ENCODE measurements around the gene PXDN.

Gene PXDN

DNA sequence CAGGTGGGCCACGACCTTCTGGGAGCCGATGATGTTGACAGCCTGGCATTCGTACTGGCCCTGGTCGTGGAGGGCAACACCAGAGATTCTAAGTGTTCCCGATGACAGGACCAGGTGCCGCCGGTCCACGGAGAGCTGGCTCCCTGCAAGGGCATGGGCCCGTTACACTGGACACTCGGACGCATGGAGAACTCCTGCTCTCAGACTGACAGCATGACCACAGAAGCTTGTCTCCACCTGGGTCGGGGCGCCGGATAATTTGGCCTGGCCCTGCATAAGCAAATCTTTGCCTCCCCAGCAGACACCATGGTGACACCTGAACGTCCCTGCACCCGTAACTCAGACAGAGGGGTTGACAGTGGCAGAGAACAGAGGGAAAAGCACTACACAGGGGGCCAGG lies 80.7 kb downstream of the PXDN start:
- DNase-seq (ENCODE audit: low spot score) = no peak

- no peak for DNase-seq (ENCODE audit: low spot score)
These were observed 81.6 kb downstream of the PXDN start for GRCh38 chr2:1662606-1663180.

- no peak for DNase-seq (ENCODE audit: low spot score)
These were observed 82.3 kb downstream of the PXDN start for GRCh38 chr2:1661891-1662605.

DNA sequence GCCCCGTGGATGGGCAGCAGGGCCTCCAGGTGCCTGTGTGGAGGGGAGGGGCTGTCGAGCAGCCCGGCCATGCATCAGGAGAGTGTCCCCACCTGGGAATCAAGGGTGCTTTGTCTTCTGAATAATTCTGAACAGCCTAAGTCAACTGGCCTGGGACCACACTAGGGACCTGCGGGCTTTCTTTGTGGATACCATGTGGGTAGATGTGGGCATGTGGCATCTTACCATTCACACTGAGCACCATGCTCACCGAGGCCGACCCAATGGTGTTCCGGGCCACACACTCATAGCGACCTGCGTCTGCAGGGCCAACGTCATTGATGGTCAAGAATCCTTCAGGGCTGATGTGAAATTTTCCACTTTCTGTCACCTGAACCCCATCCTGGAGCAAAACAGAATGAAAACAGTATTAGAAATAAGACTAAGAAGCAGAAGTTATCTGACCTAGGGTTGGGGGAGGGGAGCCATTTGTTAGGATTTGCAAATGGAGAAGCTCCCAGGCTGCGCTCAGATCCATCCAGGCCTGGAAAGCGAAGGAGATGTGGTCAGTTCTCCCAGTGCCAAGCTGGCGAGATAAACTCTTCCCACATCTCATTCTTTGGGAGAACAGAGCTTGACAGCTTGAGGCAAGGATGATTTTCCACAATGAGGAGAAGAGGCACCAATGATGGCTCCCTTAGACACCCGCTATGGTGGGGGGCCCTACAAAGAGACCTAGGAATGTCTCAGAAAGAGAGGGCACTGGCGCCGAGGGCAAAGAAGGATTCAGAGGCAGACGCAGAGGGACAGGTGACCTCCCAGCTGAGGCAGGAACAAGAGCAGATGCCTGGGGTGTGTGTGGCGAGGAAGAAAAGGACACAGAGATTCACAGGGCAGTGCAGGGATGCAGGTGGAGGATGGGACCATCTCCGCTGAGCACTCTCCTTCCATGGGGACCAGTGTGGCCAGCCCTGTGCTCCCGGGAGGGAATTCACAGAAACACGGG lies 83.4 kb downstream of the PXDN start:
- no peak for DNase-seq (ENCODE audit: low spot score)

DNA sequence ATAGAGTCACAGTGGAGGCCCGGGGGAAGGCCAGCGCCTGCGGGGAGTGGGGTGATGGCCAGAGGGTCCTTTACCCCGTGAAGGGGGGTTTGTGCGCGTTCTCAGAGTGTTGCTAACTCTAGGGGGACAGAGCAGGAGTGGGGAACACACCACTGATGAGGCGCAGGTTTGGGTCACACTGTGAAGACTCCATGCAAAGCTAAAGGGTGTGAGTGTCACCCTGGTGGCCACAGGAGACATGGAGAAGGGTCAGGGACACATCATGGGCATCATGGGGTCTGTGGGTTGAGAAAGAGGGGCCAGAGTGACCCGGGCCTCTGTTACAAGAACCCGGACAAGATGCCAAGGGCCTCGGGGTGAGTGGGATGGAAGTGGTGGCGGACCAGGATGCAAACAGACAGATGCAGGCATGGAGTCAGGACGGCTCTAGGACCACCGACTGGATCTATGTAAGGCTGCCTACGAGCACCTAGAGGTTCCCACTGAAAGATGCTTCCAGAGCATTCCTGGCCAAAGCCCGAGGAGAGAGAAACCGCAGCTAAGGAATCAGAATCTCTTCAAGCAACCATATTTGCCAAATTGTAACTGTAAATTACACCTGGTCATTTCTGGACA lies 84.3 kb downstream of the PXDN start:
- DNase-seq (ENCODE audit: low spot score) = no peak

- no peak for DNase-seq (ENCODE audit: low spot score)
These were observed 85.7 kb downstream of the PXDN start for GRCh38 chr2:1658394-1659151.

- no peak for DNase-seq (ENCODE audit: low spot score)
These were observed 87.1 kb downstream of the PXDN start for GRCh38 chr2:1656961-1657841.

- DNase-seq (ENCODE audit: low spot score) = no peak
These were observed 87.9 kb downstream of the PXDN start for GRCh38 chr2:1656326-1656960.

GRCh38 chr2:1655461-1655860 lies 88.9 kb downstream of the PXDN start:
- DNase-seq (ENCODE audit: low spot score) = no peak

DNA sequence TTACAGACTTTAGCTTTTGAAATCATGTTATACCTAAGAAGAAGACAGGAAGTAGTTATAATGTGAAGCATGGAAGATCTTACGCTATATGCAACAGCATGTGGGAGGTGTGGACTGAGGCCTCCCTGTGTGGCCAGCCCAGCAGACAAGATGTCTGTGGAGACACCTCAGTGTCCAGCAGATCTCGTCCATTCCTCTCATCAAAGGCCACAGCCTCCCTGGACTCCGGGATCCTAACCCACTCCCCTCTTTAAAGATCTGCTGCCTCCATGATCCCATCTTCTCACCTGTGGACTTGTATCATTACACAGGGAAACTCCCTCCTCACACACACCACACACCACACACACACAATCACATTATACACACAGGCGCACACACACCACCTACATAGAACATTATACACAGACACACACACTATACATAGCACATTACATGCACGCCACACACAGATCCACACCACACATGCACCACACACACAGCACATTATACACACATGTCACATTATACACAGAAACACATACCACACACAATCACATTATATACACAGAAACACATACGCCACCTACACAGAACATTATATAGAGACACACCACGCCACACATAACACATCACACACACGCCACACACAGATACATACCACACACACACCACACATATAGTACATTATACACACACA lies 89.5 kb downstream of the PXDN start:
- peak; percentile 14 for DNase-seq (ENCODE audit: low spot score)

DNA sequence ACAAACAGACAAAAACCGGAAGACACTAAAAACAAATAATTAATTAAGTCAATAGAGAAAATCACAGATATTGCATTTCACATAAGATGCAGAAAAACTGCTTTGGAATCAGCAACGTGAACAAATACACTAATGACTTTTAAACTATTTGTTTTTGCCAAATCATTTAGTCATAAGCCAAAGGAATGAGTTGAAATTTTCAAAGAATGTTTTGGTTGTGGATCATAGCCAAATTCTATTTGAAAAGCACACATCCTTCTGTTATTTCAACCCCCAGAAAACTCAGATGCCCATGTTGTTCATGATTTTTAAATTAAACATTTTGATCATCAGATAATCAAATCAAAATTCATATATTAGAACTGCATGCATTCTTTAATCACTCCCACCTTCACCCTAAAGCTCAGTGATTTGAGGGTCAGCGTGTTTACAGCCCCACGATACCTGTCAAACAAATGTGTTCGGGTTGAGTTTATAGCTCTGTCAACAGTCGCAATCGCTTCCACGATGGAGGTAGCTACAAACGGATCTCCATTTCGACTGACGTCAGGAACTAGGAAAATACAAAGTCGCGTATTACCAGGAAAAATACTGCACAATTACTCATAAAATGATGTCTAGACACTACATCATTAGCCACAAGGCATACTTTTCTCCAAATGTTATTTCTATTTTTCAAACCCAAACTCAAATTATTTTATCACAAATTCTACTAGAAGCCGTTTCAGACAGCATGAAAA lies 90.2 kb downstream of the PXDN start:
- peak; percentile 73 for DNase-seq (ENCODE audit: low spot score)

GRCh38 chr2:1652034-1652790 lies 92.1 kb downstream of the PXDN start:
- no peak for DNase-seq (ENCODE audit: low spot score)

GRCh38 chr2:1651121-1652033 lies 92.9 kb downstream of the PXDN start:
- DNase-seq (ENCODE audit: low spot score) = no peak

DNA sequence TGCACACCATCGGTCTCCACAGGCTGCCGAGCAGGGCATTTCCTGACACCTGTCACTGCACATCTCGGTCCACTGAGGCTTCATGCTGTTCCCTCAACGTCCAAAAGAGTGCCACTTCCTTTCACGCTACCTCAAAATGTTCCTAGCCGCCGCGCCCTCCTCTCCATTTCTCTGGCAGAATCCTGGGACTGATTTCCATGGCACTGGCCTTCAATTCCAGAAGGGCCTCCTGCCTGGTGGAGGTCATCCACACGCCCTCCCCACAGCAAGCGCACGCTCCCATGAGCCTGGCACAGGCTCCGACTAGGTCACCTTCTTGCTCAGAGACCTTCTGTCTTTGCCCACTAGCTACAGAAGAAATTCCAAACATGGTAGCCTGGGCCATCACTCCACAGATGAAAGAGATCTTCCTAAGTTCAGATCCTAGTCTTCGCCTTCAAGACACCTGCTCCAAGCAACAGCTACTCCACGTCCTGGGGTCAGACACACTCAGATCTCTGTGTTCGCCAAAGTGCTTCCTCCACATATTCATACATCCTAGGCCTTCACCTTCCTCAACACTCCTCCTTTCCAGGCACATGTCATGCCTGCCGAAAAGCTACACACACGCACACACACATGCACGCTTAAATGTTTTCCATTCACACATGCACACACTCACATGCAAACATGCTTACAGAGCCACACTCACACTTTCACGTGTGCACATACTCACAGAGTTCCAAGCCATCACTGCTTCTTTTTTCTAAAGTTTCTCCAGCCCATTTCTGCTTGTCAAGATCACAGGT lies 94.0 kb downstream of the PXDN start:
- no peak for DNase-seq (ENCODE audit: low spot score)

- no peak for DNase-seq (ENCODE audit: low spot score)
These were observed 94.9 kb downstream of the PXDN start for GRCh38 chr2:1649103-1650084.

All from AG08395 (cell line).